A673 (cell line): ENCODE data around the gene MRPS25. TPM values are rescaled to one million over a fixed set of nuclear protein-coding genes. Genes with fewer than 3 reads are reported as not detected.
A peak's percentile ranks its signal among the peaks of the same experiment; 100 is the strongest.

Source experiments
- Bru-seq: library from RNA; stranded (reverse); fragments of 400-500 nt; gene quantifications from one replicate; lab custom pipeline; 2021; lab: Mats Ljungman, UMichigan
- BruChase-seq, 2 experiments: library from RNA; stranded (reverse); fragments of 400-500 nt; gene quantifications; one replicate each; lab custom pipeline; 2021; lab: Mats Ljungman, UMichigan
- BruUV-seq: library from RNA; stranded (reverse); fragments of 400-500 nt; replicated peaks from 2 replicates; lab custom pipeline; 2021; lab: Mats Ljungman, UMichigan
- CTCF ChIA-PET: fragments of 300-600 bp; sonication (Branson Sonifier 250); formaldehyde crosslinking; loops from one replicate; lab custom pipeline; 2022; ENCODE audit warnings: antibody characterized with exemption; lab: Charles Lee
- POLR2A ChIA-PET: fragments of 300-600 bp; sonication (Branson Sonifier 250); formaldehyde crosslinking; loops from one replicate; lab custom pipeline; 2022; ENCODE audit warnings: antibody characterized with exemption; ENCODE audit not compliant: low non-redundant PET; lab: Charles Lee
- DNase-seq: peaks from one replicate; pipeline ENCODE4 v3.0.0-alpha.2; 2015; ENCODE audit warnings: low spot score
- H3K27ac ChIP-seq: fragments of 200-600 bp; sonication (generic); 2 replicates; pipeline ENCODE4 v1.5.1; 2016; ENCODE audit warnings: mixed run types, low read depth, mild to moderate bottlenecking, mixed read lengths, antibody characterized with exemption, low read length; ENCODE audit not compliant: poor library complexity, severe bottlenecking
- H3K27me3 ChIP-seq: fragments of 200-600 bp; sonication (generic); replicated peaks from 2 replicates; pipeline ENCODE4 v1.6.1; 2017; ENCODE audit warnings: mixed run types, low read depth, mild to moderate bottlenecking, mixed read lengths, antibody characterized with exemption, low read length; ENCODE audit not compliant: insufficient read depth, poor library complexity
- H3K36me3 ChIP-seq: fragments of 200-600 bp; sonication (generic); 2 replicates; pipeline ENCODE4 v1.6.1; 2016; ENCODE audit warnings: mixed run types, mild to moderate bottlenecking, mixed read lengths, antibody characterized with exemption, low read length; ENCODE audit not compliant: insufficient read depth, poor library complexity, severe bottlenecking
- H3K4me1 ChIP-seq: fragments of 200-600 bp; sonication (generic); 2 replicates; pipeline ENCODE4 v1.6.1; 2017; ENCODE audit warnings: mixed run types, mild to moderate bottlenecking, mixed read lengths, antibody characterized with exemption, low read length; ENCODE audit not compliant: insufficient read depth, poor library complexity, severe bottlenecking
- H3K4me3 ChIP-seq: fragments of 200-600 bp; sonication (generic); 2 replicates; pipeline ENCODE4 v1.5.1; 2016; ENCODE audit warnings: low read depth, mixed run types, mild to moderate bottlenecking, mixed read lengths, low read length; ENCODE audit not compliant: poor library complexity, severe bottlenecking
- H3K9me3 ChIP-seq: fragments of 200-600 bp; sonication (generic); 2 replicates; pipeline ENCODE4 v1.6.1; 2016; ENCODE audit warnings: mixed run types, low read depth, mild to moderate bottlenecking, mixed read lengths, antibody characterized with exemption, low read length; ENCODE audit not compliant: poor library complexity, severe bottlenecking
- CTCF ChIP-seq: fragments of 300-800, 200-600 bp; sonication (generic); conservative IDR thresholded peaks from 2 replicates; pipeline ENCODE4 v1.5.1; 2017; ENCODE audit warnings: low read depth, mild to moderate bottlenecking, antibody characterized with exemption, low read length, moderate library complexity, mixed read lengths
- EZH2 ChIP-seq: fragments of 200-600 bp; sonication (generic); IDR thresholded peaks from 2 replicates; pipeline ENCODE4 v1.6.1; 2017; ENCODE audit warnings: borderline replicate concordance, low read depth, mild to moderate bottlenecking, mixed read lengths, antibody characterized with exemption, low read length; ENCODE audit not compliant: poor library complexity, severe bottlenecking
- intact Hi-C: fragments of 100-400 bp; cut with micrococcal nuclease; formaldehyde crosslinking; loops from one replicate; pipeline ENCODE4 v1.10.0; 2022; ENCODE audit not compliant: unreplicated experiment
- long read RNA-seq: library from polyadenylated mRNA; stranded (forward); transcript quantifications from one replicate; pipeline ENCODE4 v2.0.0, GENCODE V29; 2022
- total RNA-seq: library from RNA; stranded (reverse); gene quantifications from 2 replicates; pipeline ENCODE4 v1.2.3, GENCODE V29; 2021

Gene MRPS25
- 75.5 and 91.3 TPM in 2 replicates for total RNA-seq
- Bru-seq, nascent RNA: percentile 92 among the genes with signal in this experiment
- percentile 96 among the genes with signal in this experiment for BruChase-seq, experiment 1, labeled RNA remaining after a 2-hour chase
- BruChase-seq, experiment 2, labeled RNA remaining after a 6-hour chase: percentile 94 among the genes with signal in this experiment
- long read RNA-seq, full-length matches to known transcripts: 79 of 98 reads
- long read RNA-seq, partial matches to known transcripts: 6 of 98 reads
- long read RNA-seq, other reads (novel, unspliced or antisense): 13 of 98 reads

GRCh38 chr3:15064835-15065549 is at the start of gene MRPS25:
Gene MRPS25 (minus strand): TSS chr3:15065315. CDS start chr3:15065194, 121 bp downstream.
- Histone ChIP-seq H3K9me3 (no peaks in the 10 kb centered on the region), H3K27me3 (no peaks in the 10 kb centered on the region), H3K36me3 (no peaks in the 10 kb centered on the region), H3K27ac (peak within 1 kb of the TSS; percentile 86), H3K4me1 (peaks cover 5% of the 10 kb centered on the region), H3K4me3 (peak within 1 kb of the TSS; percentile 99)
- intact Hi-C loops: no loop called here
- no peak for TF ChIP-seq EZH2
- TF ChIP-seq CTCF: no peak
- peak; percentile 96 for DNase-seq
- ChIA-PET POLR2A (interaction anchor here (0.6 kb wide), 1 partner anchor 22 kb away, joined by 4 read pairs; no protein-coding TSS in a partner anchor), CTCF (interaction anchor here (0.5 to 1.2 kb wide), 2 partner anchors 14 to 597 kb away, joined by 3 to 4 read pairs; no protein-coding TSS in a partner anchor)
- BruUV-seq: no TSS peak

- Histone ChIP-seq H3K4me3 (no peak overlapping the region), H3K27me3 (no peaks in the 10 kb centered on the region), H3K36me3 (no peaks in the 10 kb centered on the region), H3K4me1 (no peaks in the 10 kb centered on the region), H3K27ac (no peak overlapping the region), H3K9me3 (no peaks in the 10 kb centered on the region)
- ChIA-PET CTCF (interaction anchor here (0.6 kb wide), 1 partner anchor 9 kb away, joined by 4 read pairs; no protein-coding TSS in a partner anchor), POLR2A (no interaction called here)
- DNase-seq: no peak
- no peak for TF ChIP-seq CTCF
- TF ChIP-seq EZH2: no peak
- BruUV-seq: no TSS peak
- intact Hi-C loops: no loop called here
Observed at GRCh38 chr3:15113884-15114283, 48.8 kb upstream of the MRPS25 start.

- intact Hi-C loops: no loop called here
- CTCF ChIA-PET: interaction anchor here (0.6 kb wide), 1 partner anchor 9 kb away, joined by 4 read pairs; no protein-coding TSS in a partner anchor
Observed at GRCh38 chr3:15113471-15113870, 48.4 kb upstream of the MRPS25 start.

More at GRCh38 chr3:15113471-15113870, 48.4 kb upstream of the MRPS25 start:
- Histone ChIP-seq H3K27me3 (no peaks in the 10 kb centered on the region), H3K4me1 (no peaks in the 10 kb centered on the region), H3K9me3 (no peaks in the 10 kb centered on the region), H3K4me3 (no peak overlapping the region), H3K27ac (no peak overlapping the region), H3K36me3 (no peaks in the 10 kb centered on the region)
- BruUV-seq: no TSS peak
- peak; percentile 16 for DNase-seq
- TF ChIP-seq EZH2: no peak
- TF ChIP-seq CTCF: no peak
- POLR2A ChIA-PET: no interaction called here
